Adrenal gland (tissue), 5 donors: ENCODE data around the gene WASL.

Experiments used
- CTCF ChIP-seq, 6 experiments: fragments of 450-650 bp in 4 of 6; fragments of 200-600 bp in 2 of 6; sonication (generic) in 1 of 6; IDR thresholded peaks; 1 replicate in 5 of 6; 2 replicates in 1 of 6; pipeline versions ENCODE4 v1.5.1 to v1.8.0; 2016 to 2021; ENCODE audit warnings: antibody characterized with exemption in 6 of 6, mild to moderate bottlenecking in 2 of 6, moderate library complexity in 1 of 6
- POLR2A ChIP-seq, 2 donors: fragments of 450-650 bp; IDR thresholded peaks; one replicate each; pipeline ENCODE4 v1.6.1; 2017; ENCODE audit warnings: antibody characterized with exemption in 2 of 2, mild to moderate bottlenecking in 2 of 2, moderate library complexity in 1 of 2
- donor health status: DM: no; HTN: no; CAD: no.

GRCh38 chr7:123723913-123724312, 24.9 kb downstream of the WASL start:
- TF ChIP-seq POLR2A (IDR thresholded peaks at IDR 0.05): no peak
- TF ChIP-seq CTCF (IDR thresholded peaks at IDR 0.05): no peak
